ENCODE results near the gene SLC39A13. TPM values are rescaled to one million over a fixed set of nuclear protein-coding genes. Genes with fewer than 3 reads are reported as not detected.

SLC39A13 gene
- total RNA-seq, 1 experiment from 2014 or later, result 32.5 TPM

GRCh38 chr11:47395223-47396048, 13.0 kb upstream of the SLC39A13 start:
- no peaks in the 10 kb centered on the region for H3K9me3 ChIP-seq (ENCODE audit: low read length)
- no peak for DNase-seq
- no peaks in the 10 kb centered on the region for H4K20me1 ChIP-seq (ENCODE audit: low read length)
- H3K79me2 ChIP-seq (ENCODE audit: low read length), result no peaks in the 10 kb centered on the region
- no peaks in the 10 kb centered on the region for H3K4me1 ChIP-seq (ENCODE audit: insufficient read depth, low read length)
- no peak overlapping the region for H3K9ac ChIP-seq (ENCODE audit: low read length)
- no peak for TF ChIP-seq CTCF (conservative IDR thresholded peaks at IDR 0.05; ENCODE audit: low read depth, low read length)
- no peak for TF ChIP-seq EZH2phosphoT487 (IDR thresholded peaks at IDR 0.05; ENCODE audit: borderline replicate concordance, low read length)
- no peak for TF ChIP-seq EZH2 (IDR thresholded peaks at IDR 0.05; ENCODE audit: low read length, unreplicated experiment)
- H3K4me3 ChIP-seq (ENCODE audit: low read length), result no peak overlapping the region
- H3K9me2 ChIP-seq (replicated peaks; ENCODE audit: low read length), result no peaks in the 10 kb centered on the region
- intact Hi-C loops (cut with micrococcal nuclease), result no loop called here
- no peaks in the 10 kb centered on the region for H3K27me3 ChIP-seq (ENCODE audit: low read length)
- H3F3A ChIP-seq (ENCODE audit: low read length, unreplicated experiment), result no peaks in the 10 kb centered on the region
- no peak overlapping the region for H3K4me2 ChIP-seq (ENCODE audit: low read length)
- H2AFZ ChIP-seq (ENCODE audit: low read length), result no peak overlapping the region
- no TSS peak for BruUV-seq (replicated peaks)
- POLR2A ChIA-PET (ENCODE audit: unreplicated experiment), result no interaction called here
- H3K27ac ChIP-seq (ENCODE audit: low read length), result no peak overlapping the region
- no peaks in the 10 kb centered on the region for H3K36me3 ChIP-seq (ENCODE audit: low read depth, low read length)
- ATAC-seq, result no peak
- CTCF ChIA-PET, result no interaction called here

- no peaks in the 10 kb centered on the region for H3K9me3 ChIP-seq (ENCODE audit: low read length)
- DNase-seq, result no peak
- H3K27ac ChIP-seq (ENCODE audit: low read length), result no peak overlapping the region
- no TSS peak for BruUV-seq (replicated peaks)
- H3K36me3 ChIP-seq (ENCODE audit: low read depth, low read length), result no peaks in the 10 kb centered on the region
- no peaks in the 10 kb centered on the region for H3K79me2 ChIP-seq (ENCODE audit: low read length)
- ChIA-PET POLR2A (ENCODE audit: unreplicated experiment) (no interaction called here), CTCF (no interaction called here)
- no peaks in the 10 kb centered on the region for H3K4me1 ChIP-seq (ENCODE audit: insufficient read depth, low read length)
- intact Hi-C loops (cut with micrococcal nuclease), result no loop called here
- H4K20me1 ChIP-seq (ENCODE audit: low read length), result no peaks in the 10 kb centered on the region
- H3K27me3 ChIP-seq (ENCODE audit: low read length), result no peaks in the 10 kb centered on the region
- no peak overlapping the region for H3K4me3 ChIP-seq (ENCODE audit: low read length)
- no peaks in the 10 kb centered on the region for H3K9me2 ChIP-seq (replicated peaks; ENCODE audit: low read length)
- H3F3A ChIP-seq (ENCODE audit: low read length, unreplicated experiment), result no peaks in the 10 kb centered on the region
- no peak overlapping the region for H3K4me2 ChIP-seq (ENCODE audit: low read length)
- no peak overlapping the region for H2AFZ ChIP-seq (ENCODE audit: low read length)
- H3K9ac ChIP-seq (ENCODE audit: low read length), result no peak overlapping the region
- no peak for ATAC-seq
- no peak for TF ChIP-seq EZH2 (IDR thresholded peaks at IDR 0.05; ENCODE audit: low read length, unreplicated experiment)
- TF ChIP-seq CTCF (conservative IDR thresholded peaks at IDR 0.05; ENCODE audit: low read depth, low read length), result no peak
- no peak for TF ChIP-seq EZH2phosphoT487 (IDR thresholded peaks at IDR 0.05; ENCODE audit: borderline replicate concordance, low read length)
Observed at GRCh38 chr11:47396049-47396320, 12.4 kb upstream of the SLC39A13 start.

GRCh38 chr11:47398011-47398410, 10.4 kb upstream of the SLC39A13 start:
- intact Hi-C loops (cut with micrococcal nuclease), result no loop called here
- H3F3A ChIP-seq (ENCODE audit: low read length, unreplicated experiment), result no peaks in the 10 kb centered on the region
- H3K79me2 ChIP-seq (ENCODE audit: low read length), result no peaks in the 10 kb centered on the region
- no peaks in the 10 kb centered on the region for H3K9me2 ChIP-seq (replicated peaks; ENCODE audit: low read length)
- POLR2A ChIA-PET (ENCODE audit: unreplicated experiment), result no interaction called here
- H3K9me3 ChIP-seq (ENCODE audit: low read length), result no peaks in the 10 kb centered on the region
- ATAC-seq (no peak), DNase-seq (no peak)
- CTCF ChIA-PET, result no interaction called here
- no peak overlapping the region for H3K4me2 ChIP-seq (ENCODE audit: low read length)
- H3K4me1 ChIP-seq (ENCODE audit: insufficient read depth, low read length), result no peaks in the 10 kb centered on the region
- H3K4me3 ChIP-seq (ENCODE audit: low read length), result no peak overlapping the region
- no peak overlapping the region for H3K9ac ChIP-seq (ENCODE audit: low read length)
- no TSS peak for BruUV-seq (replicated peaks)
- no peak overlapping the region for H3K27ac ChIP-seq (ENCODE audit: low read length)
- no peak overlapping the region for H2AFZ ChIP-seq (ENCODE audit: low read length)
- no peaks in the 10 kb centered on the region for H3K36me3 ChIP-seq (ENCODE audit: low read depth, low read length)
- no peaks in the 10 kb centered on the region for H4K20me1 ChIP-seq (ENCODE audit: low read length)
- TF ChIP-seq EZH2 (IDR thresholded peaks at IDR 0.05; ENCODE audit: low read length, unreplicated experiment), result no peak
- no peak for TF ChIP-seq EZH2phosphoT487 (IDR thresholded peaks at IDR 0.05; ENCODE audit: borderline replicate concordance, low read length)
- no peak for TF ChIP-seq CTCF (conservative IDR thresholded peaks at IDR 0.05; ENCODE audit: low read depth, low read length)
- H3K27me3 ChIP-seq (ENCODE audit: low read length), result no peaks in the 10 kb centered on the region
